HepG2 (cell line): ENCODE data around the gene LNX2. TPM values are rescaled to one million over a fixed set of nuclear protein-coding genes. Genes with fewer than 3 reads are reported as not detected.

Source experiments
- ATAC-seq: fragments of 200-7000 bp; cut with Tn5 transposase; 3 replicates; pipeline ENCODE4 v1.9.1; 2020; ENCODE audit warnings: mild to moderate bottlenecking, moderate library complexity
- BruUV-seq: library from RNA; stranded (reverse); fragments of 400-500 nt; replicated peaks from 2 replicates; lab custom pipeline; 2021; lab: Mats Ljungman, UMichigan
- CTCF ChIA-PET: fragments of 300-600 bp; formaldehyde crosslinking; extraction: SDS; loops from one replicate; lab custom pipeline; 2021; ENCODE audit warnings: low total read pairs, inconsistent platforms, low intra/inter-chr PET ratio; lab: Yijun Ruan, JAX
- POLR2A ChIA-PET: fragments of 350-600 bp; sonication (Branson Sonifier 250); formaldehyde crosslinking; loops from one replicate; lab custom pipeline; 2020; ENCODE audit warnings: antibody characterized with exemption, inconsistent platforms; lab: Yijun Ruan, JAX
- DNase-seq: peaks from one replicate; pipeline ENCODE4 v3.0.0-alpha.2; 2015; ENCODE audit warnings: low spot score
- FAIRE-seq: peaks from 3 replicates; lab custom pipeline; 2011; peaks lifted over from hg19 to GRCh38; lab: Jason Lieb, UNC
- H2AFZ ChIP-seq: one replicate; pipeline ENCODE4 v1.6.1; 2011; ENCODE audit warnings: low read length, inconsistent platforms
- H3K27ac ChIP-seq: fragments of 300-600 bp; 3 replicates; pipeline ENCODE4 v1.8.0; 2011; ENCODE audit warnings: mixed run types, mild to moderate bottlenecking, mixed read lengths, low read length, inconsistent platforms; ENCODE audit not compliant: insufficient read depth; ENCODE audit errors: extremely low read length
- H3K27me3 ChIP-seq, 2 experiments: fragments of 200-600 bp in 1 of 2; 2 replicates in 1 of 2; 3 replicates in 1 of 2; pipeline versions ENCODE4 v1.6.0 to v1.8.0; 2011; ENCODE audit warnings: low read length in 2 of 2, mild to moderate bottlenecking in 2 of 2, moderate library complexity in 2 of 2, inconsistent platforms in 1 of 2; ENCODE audit not compliant: insufficient read depth in 2 of 2, control insufficient read depth in 1 of 2
- H3K36me3 ChIP-seq, 2 experiments: fragments of 200-600 bp in 1 of 2; replicated peaks in 1 of 2; 2 replicates in 1 of 2; 3 replicates in 1 of 2; pipeline versions ENCODE4 v1.5.1 to v1.8.0; 2011; ENCODE audit warnings: low read length in 2 of 2, inconsistent platforms in 1 of 2; ENCODE audit not compliant: insufficient read depth in 2 of 2, control insufficient read depth in 1 of 2
- H3K4me1 ChIP-seq: 2 replicates; pipeline ENCODE4 v1.5.1; 2012; ENCODE audit warnings: low read length, inconsistent platforms; ENCODE audit not compliant: insufficient read depth
- H3K4me2 ChIP-seq: 2 replicates; pipeline ENCODE4 v1.6.0; 2011; ENCODE audit warnings: low read depth, low read length, inconsistent platforms
- H3K4me3 ChIP-seq, 3 experiments: fragments of 200-600 bp in 1 of 3; sonication (generic), shearing (Covaris generic) in 1 of 3; replicated peaks in 1 of 3; 2 replicates each; pipeline ENCODE4 v1.5.1; 2011 to 2016; ENCODE audit warnings: low read length in 3 of 3, inconsistent platforms in 2 of 3, low read depth in 2 of 3, mild to moderate bottlenecking in 2 of 3, control low read depth in 1 of 3, mixed read lengths in 1 of 3; ENCODE audit not compliant: insufficient read depth in 1 of 3
- H3K79me2 ChIP-seq: one replicate; pipeline ENCODE4 v1.6.1; 2011; ENCODE audit warnings: low read length, inconsistent platforms; ENCODE audit not compliant: insufficient read depth
- H3K9ac ChIP-seq: 2 replicates; pipeline ENCODE4 v1.6.0; 2011; ENCODE audit warnings: mild to moderate bottlenecking, low read depth, low read length, inconsistent platforms; ENCODE audit not compliant: insufficient read depth
- H3K9me3 ChIP-seq: 2 replicates; pipeline ENCODE4 v1.5.1; 2012; ENCODE audit warnings: mild to moderate bottlenecking, low read length
- H4K20me1 ChIP-seq: 2 replicates; pipeline ENCODE4 v1.6.0; 2011; ENCODE audit warnings: inconsistent platforms, mild to moderate bottlenecking, low read length, moderate library complexity; ENCODE audit not compliant: insufficient read depth
- CEBPB ChIP-seq: IDR thresholded peaks from 2 replicates; pipeline ENCODE4 v1.6.1; 2011; ENCODE audit warnings: low read depth, low read length, improper control_type of control experiment, borderline replicate concordance
- HNRNPK ChIP-seq: fragments of 200-400 bp; formaldehyde crosslinking; IDR thresholded peaks from 2 replicates; pipeline ENCODE4 v1.6.1; 2018; ENCODE audit warnings: low read length, low read depth, moderate library complexity, mild to moderate bottlenecking; ENCODE audit not compliant: poor library complexity, severe bottlenecking
- MIER3 ChIP-seq: IDR thresholded peaks from 2 replicates; pipeline ENCODE4 v1.6.1; 2016; ENCODE audit warnings: missing compliant biosample characterization, borderline replicate concordance
- MIXL1 ChIP-seq: IDR thresholded peaks from 2 replicates; pipeline ENCODE4 v1.6.1; 2016
- ZFAT ChIP-seq: sonication (generic); formaldehyde crosslinking; conservative IDR thresholded peaks from 2 replicates; pipeline ENCODE4 v1.8.1; 2023; ENCODE audit warnings: missing genetic modification reagents, inconsistent platforms
- ZNF337 ChIP-seq: sonication (generic); formaldehyde crosslinking; IDR thresholded peaks from 2 replicates; pipeline ENCODE4 v1.5.1; 2020; ENCODE audit warnings: missing genetic modification reagents, low read depth, mild to moderate bottlenecking, borderline replicate concordance
- ZNF446 ChIP-seq: sonication (generic); formaldehyde crosslinking; IDR thresholded peaks from 2 replicates; pipeline ENCODE4 v1.5.0; 2020; ENCODE audit warnings: mild to moderate bottlenecking, missing genetic modification reagents
- ZNF850 ChIP-seq: sonication (generic); formaldehyde crosslinking; conservative IDR thresholded peaks from 2 replicates; pipeline ENCODE4 v1.9.0; 2021; ENCODE audit warnings: mild to moderate bottlenecking, missing genetic modification reagents
- WGBS: methylation state at CpG from one replicate; pipeline ENCODE4 v1.1.6; 2017; ENCODE audit warnings: low lambda C conversion rate; 5-methylcytosine and 5-hydroxymethylcytosine counted together
- in situ Hi-C: cut with HindIII; loops from 2 replicates; pipeline ENCODE4 v1.10.0; 2017; ENCODE audit warnings: low pct_unique_long_range_greater_than_20kb; ENCODE audit not compliant: extremely low pct_ligation_motif_present
- intact Hi-C: fragments of 100-400 bp; cut with micrococcal nuclease; formaldehyde crosslinking; loops from one replicate; pipeline ENCODE4 v1.10.0; 2022; ENCODE audit not compliant: unreplicated experiment
- polyA plus RNA-seq, 8 experiments: library from polyadenylated mRNA; depleted of rRNA in 3 of 8; stranded (reverse) in 7 of 8; unstranded in 1 of 8; fragments of >200 nt; fragmentation: Illumina TruSeq in 4 of 8; extraction: Trizol in 4 of 8; gene quantifications; 2 replicates each; pipeline versions ENCODE4 v1.2.1 to v1.2.3, GENCODE V29; 2011 to 2016; ENCODE audit warnings: low read depth in 4 of 8, missing spikeins in 1 of 8, mixed read lengths in 1 of 8; ENCODE audit not compliant: insufficient read depth in 1 of 8
- total RNA-seq, 5 experiments: library from RNA; depleted of rRNA; stranded (reverse); fragments of >200 nt; fragmentation: Illumina TruSeq; extraction: Trizol; gene quantifications; 2 replicates each; pipeline ENCODE4 v1.2.3, GENCODE V29; 2016; ENCODE audit warnings: low read depth in 1 of 5
- TF ChIP-seq, protein P1 (sequence below): sonication (generic); formaldehyde crosslinking; IDR thresholded peaks from one replicate; pipeline ENCODE4 v1.5.1; 2020; ENCODE audit warnings: mild to moderate bottlenecking, missing genetic modification reagents; ENCODE audit errors: not compliant biosample characterization
- TF ChIP-seq, protein P2 (sequence below): sonication (generic); formaldehyde crosslinking; IDR thresholded peaks from 2 replicates; pipeline ENCODE4 v1.5.1; 2020; ENCODE audit warnings: missing genetic modification reagents, mild to moderate bottlenecking, borderline replicate concordance
- TF ChIP-seq, protein P3 (sequence below): sonication (generic); formaldehyde crosslinking; IDR thresholded peaks from 2 replicates; pipeline ENCODE4 v1.5.0; 2020; ENCODE audit warnings: missing genetic modification reagents
- TF ChIP-seq, protein P4 (sequence below): sonication (generic); formaldehyde crosslinking; IDR thresholded peaks from 2 replicates; pipeline ENCODE4 v1.4.0; 2020; ENCODE audit warnings: mild to moderate bottlenecking, missing genetic modification reagents

The LNX2 gene
- total and polyA plus RNA-seq, 2 of the 13 experiments (the other 11 are each of a cell fraction or from before 2014, with no cell fraction given) = 9.2 to 9.7 TPM

DNA sequence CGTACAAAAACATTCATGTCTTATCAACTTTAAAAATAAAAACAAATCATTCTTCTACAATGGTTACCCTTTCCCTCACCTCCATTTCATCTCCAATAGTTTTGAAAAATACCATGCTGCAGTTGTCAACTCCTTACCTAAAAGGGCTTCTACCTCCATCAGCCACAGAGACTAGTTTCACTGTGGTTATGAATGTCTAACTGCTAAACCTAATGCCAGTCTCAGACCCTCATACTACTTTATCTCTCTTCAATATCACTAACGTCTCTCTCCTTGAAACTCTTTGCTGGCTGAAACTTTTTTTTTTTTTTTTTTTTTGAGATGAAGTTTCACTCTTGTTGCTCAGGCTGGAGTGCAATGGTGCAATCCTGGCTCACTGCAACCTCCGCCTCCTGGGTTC is 27.1 kb downstream of the LNX2 start:
- no peak for DNase-seq
- H3K79me2 ChIP-seq = peaks cover 85% of the 10 kb centered on the region
- ChIA-PET POLR2A (no interaction called here), CTCF (no interaction called here)
- peaks cover 49% of the 10 kb centered on the region for H3K4me1 ChIP-seq
- BruUV-seq = no TSS peak
- H3K9me3 ChIP-seq = no peaks in the 10 kb centered on the region
- FAIRE-seq = no peak
- no peak overlapping the region for H3K4me3 ChIP-seq
- WGBS = 96% methylated on average over 3 of the region's 3 CpGs
- intact Hi-C loops = no loop called here
- H4K20me1 ChIP-seq = peaks cover 22% of the 10 kb centered on the region; the same call in 1 of the 2 replicates
- H3K36me3 ChIP-seq = no peaks in the 10 kb centered on the region
- H3K27ac ChIP-seq = no peak overlapping the region
- no peak for ATAC-seq
- in situ Hi-C loops = no loop called here
- no peak overlapping the region for H3K9ac ChIP-seq
- no peak overlapping the region for H2AFZ ChIP-seq
- H3K27me3 ChIP-seq = no peaks in the 10 kb centered on the region
- no peak overlapping the region for H3K4me2 ChIP-seq
- TF ChIP-seq, protein P1, sequence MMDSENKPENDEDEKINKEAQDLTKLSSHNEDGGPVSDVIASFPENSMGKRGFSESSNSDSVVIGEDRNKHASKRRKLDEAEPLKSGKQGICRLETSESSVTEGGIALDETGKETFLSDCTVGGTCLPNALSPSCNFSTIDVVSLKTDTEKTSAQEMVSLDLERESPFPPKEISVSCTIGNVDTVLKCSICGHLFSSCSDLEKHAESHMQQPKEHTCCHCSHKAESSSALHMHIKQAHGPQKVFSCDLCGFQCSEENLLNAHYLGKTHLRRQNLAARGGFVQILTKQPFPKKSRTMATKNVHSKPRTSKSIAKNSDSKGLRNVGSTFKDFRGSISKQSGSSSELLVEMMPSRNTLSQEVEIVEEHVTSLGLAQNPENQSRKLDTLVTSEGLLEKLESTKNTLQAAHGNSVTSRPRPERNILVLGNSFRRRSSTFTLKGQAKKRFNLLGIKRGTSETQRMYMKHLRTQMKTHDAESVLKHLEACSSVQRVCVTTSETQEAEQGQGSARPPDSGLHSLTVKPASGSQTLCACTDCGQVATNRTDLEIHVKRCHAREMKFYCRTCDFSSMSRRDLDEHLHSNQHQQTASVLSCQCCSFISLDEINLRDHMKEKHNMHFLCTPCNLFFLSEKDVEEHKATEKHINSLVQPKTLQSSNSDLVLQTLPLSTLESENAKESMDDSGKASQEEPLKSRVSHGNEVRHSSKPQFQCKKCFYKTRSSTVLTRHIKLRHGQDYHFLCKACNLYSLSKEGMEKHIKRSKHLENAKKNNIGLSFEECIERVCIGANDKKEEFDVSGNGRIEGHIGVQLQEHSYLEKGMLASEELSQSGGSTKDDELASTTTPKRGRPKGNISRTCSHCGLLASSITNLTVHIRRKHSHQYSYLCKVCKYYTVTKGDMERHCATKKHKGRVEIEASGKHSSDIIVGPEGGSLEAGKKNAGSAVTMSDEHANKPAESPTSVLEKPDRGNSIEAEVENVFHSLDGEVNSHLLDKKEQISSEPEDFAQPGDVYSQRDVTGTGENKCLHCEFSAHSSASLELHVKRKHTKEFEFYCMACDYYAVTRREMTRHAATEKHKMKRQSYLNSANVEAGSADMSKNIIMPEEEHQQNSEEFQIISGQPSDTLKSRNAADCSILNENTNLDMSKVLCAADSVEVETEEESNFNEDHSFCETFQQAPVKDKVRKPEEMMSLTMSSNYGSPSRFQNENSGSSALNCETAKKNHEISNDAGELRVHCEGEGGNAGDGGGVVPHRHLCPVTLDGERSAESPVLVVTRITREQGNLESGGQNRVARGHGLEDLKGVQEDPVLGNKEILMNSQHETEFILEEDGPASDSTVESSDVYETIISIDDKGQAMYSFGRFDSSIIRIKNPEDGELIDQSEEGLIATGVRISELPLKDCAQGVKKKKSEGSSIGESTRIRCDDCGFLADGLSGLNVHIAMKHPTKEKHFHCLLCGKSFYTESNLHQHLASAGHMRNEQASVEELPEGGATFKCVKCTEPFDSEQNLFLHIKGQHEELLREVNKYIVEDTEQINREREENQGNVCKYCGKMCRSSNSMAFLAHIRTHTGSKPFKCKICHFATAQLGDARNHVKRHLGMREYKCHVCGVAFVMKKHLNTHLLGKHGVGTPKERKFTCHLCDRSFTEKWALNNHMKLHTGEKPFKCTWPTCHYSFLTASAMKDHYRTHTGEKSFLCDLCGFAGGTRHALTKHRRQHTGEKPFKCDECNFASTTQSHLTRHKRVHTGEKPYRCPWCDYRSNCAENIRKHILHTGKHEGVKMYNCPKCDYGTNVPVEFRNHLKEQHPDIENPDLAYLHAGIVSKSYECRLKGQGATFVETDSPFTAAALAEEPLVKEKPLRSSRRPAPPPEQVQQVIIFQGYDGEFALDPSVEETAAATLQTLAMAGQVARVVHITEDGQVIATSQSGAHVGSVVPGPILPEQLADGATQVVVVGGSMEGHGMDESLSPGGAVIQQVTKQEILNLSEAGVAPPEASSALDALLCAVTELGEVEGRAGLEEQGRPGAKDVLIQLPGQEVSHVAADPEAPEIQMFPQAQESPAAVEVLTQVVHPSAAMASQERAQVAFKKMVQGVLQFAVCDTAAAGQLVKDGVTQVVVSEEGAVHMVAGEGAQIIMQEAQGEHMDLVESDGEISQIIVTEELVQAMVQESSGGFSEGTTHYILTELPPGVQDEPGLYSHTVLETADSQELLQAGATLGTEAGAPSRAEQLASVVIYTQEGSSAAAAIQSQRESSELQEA (CRISPR knock-in tag) = no peak
- TF ChIP-seq CEBPB = no peak
- TF ChIP-seq ZNF446 (CRISPR knock-in tag) = no peak
- no peak for TF ChIP-seq HNRNPK
- no peak for TF ChIP-seq MIER3 (CRISPR knock-in tag)
- TF ChIP-seq, protein P2, sequence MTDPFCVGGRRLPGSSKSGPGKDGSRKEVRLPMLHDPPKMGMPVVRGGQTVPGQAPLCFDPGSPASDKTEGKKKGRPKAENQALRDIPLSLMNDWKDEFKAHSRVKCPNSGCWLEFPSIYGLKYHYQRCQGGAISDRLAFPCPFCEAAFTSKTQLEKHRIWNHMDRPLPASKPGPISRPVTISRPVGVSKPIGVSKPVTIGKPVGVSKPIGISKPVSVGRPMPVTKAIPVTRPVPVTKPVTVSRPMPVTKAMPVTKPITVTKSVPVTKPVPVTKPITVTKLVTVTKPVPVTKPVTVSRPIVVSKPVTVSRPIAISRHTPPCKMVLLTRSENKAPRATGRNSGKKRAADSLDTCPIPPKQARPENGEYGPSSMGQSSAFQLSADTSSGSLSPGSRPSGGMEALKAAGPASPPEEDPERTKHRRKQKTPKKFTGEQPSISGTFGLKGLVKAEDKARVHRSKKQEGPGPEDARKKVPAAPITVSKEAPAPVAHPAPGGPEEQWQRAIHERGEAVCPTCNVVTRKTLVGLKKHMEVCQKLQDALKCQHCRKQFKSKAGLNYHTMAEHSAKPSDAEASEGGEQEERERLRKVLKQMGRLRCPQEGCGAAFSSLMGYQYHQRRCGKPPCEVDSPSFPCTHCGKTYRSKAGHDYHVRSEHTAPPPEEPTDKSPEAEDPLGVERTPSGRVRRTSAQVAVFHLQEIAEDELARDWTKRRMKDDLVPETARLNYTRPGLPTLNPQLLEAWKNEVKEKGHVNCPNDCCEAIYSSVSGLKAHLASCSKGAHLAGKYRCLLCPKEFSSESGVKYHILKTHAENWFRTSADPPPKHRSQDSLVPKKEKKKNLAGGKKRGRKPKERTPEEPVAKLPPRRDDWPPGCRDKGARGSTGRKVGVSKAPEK (CRISPR knock-in tag) = no peak
- no peak for TF ChIP-seq ZNF850 (CRISPR knock-in tag)
- TF ChIP-seq, protein P3, sequence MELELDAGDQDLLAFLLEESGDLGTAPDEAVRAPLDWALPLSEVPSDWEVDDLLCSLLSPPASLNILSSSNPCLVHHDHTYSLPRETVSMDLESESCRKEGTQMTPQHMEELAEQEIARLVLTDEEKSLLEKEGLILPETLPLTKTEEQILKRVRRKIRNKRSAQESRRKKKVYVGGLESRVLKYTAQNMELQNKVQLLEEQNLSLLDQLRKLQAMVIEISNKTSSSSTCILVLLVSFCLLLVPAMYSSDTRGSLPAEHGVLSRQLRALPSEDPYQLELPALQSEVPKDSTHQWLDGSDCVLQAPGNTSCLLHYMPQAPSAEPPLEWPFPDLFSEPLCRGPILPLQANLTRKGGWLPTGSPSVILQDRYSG (CRISPR knock-in tag) = no peak
- no peak for TF ChIP-seq MIXL1 (CRISPR knock-in tag)
- TF ChIP-seq ZNF337 (CRISPR knock-in tag) = no peak
- TF ChIP-seq, protein P4, sequence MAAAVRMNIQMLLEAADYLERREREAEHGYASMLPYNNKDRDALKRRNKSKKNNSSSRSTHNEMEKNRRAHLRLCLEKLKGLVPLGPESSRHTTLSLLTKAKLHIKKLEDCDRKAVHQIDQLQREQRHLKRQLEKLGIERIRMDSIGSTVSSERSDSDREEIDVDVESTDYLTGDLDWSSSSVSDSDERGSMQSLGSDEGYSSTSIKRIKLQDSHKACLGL = no peak
- TF ChIP-seq ZFAT (CRISPR knock-in tag) = no peak
